Lower leg skin (tissue), 4 donors: ENCODE results near the gene FRY. TPM values are rescaled to one million over a fixed set of nuclear protein-coding genes. Genes with fewer than 3 reads are reported as not detected.

Experiments used
- DNase-seq, 2 donors: peaks; one replicate each; pipeline ENCODE4 v3.0.0-alpha.2; 2019; ENCODE audit warnings: low spot score in 2 of 2
- H3K4me3 ChIP-seq: fragments of 200-600 bp; sonication (generic); 2 replicates; pipeline ENCODE4 v1.5.1; 2017; ENCODE audit warnings: mild to moderate bottlenecking, low read depth; ENCODE audit not compliant: poor library complexity, severe bottlenecking
- POLR2A ChIP-seq, 2 donors: fragments of 450-650 bp; IDR thresholded peaks; one replicate each; pipeline ENCODE4 v1.6.1; 2016 to 2017; ENCODE audit warnings: antibody characterized with exemption in 2 of 2, mild to moderate bottlenecking in 1 of 2, moderate library complexity in 1 of 2
- WGBS, 2 donors: methylation state at CpG; one replicate each; pipeline ENCODE4 v1.1.5; 2018; 5-methylcytosine and 5-hydroxymethylcytosine counted together
- intact Hi-C: fragments of 100-400 bp; cut with DNase I; formaldehyde crosslinking; loops from one replicate; pipeline ENCODE4 v1.15.0; 2023; ENCODE audit warnings: low total_unique reads
- total RNA-seq, 4 donors: library from RNA; depleted of rRNA; stranded (reverse); fragments of >200 nt; gene quantifications; one replicate each; pipeline ENCODE4 v1.1.0, GENCODE V29; 2016
- TF ChIP-seq, protein P1 (sequence below), 3 donors: fragments of 450-650 bp; IDR thresholded peaks; one replicate each; pipeline ENCODE4 v1.5.1; 2016; ENCODE audit warnings: antibody characterized with exemption in 3 of 3, mild to moderate bottlenecking in 3 of 3, moderate library complexity in 2 of 3

FRY gene
- total RNA-seq, 4 donors from 2014 or later, result 24.9 to 39.6 (median 35.9) TPM

DNA sequence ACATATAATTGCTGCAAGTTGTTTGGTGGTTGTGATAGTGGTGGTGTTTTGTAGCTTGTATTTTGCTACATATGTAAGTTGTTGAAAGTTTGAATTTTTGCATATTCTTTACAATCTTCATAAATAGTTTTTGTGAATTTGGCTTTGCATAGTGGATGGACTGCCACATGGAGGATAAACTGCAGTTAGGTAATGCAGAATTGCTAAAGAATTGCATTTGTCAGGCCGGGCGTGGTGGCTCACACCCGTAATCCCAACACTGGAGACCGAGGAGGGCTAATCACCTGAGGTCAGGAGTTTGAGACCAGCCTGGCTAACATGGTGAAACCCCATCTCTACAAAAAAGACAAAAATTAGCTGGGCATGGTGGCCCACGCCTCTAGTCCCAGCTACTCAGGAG lies 171.6 kb downstream of the FRY start:
- WGBS, 2 donors, result 92 to 94% methylated on average over 5 of the region's 5 CpGs
- TF ChIP-seq POLR2A (IDR thresholded peaks at IDR 0.05), result no peak
- TF ChIP-seq, protein P1, sequence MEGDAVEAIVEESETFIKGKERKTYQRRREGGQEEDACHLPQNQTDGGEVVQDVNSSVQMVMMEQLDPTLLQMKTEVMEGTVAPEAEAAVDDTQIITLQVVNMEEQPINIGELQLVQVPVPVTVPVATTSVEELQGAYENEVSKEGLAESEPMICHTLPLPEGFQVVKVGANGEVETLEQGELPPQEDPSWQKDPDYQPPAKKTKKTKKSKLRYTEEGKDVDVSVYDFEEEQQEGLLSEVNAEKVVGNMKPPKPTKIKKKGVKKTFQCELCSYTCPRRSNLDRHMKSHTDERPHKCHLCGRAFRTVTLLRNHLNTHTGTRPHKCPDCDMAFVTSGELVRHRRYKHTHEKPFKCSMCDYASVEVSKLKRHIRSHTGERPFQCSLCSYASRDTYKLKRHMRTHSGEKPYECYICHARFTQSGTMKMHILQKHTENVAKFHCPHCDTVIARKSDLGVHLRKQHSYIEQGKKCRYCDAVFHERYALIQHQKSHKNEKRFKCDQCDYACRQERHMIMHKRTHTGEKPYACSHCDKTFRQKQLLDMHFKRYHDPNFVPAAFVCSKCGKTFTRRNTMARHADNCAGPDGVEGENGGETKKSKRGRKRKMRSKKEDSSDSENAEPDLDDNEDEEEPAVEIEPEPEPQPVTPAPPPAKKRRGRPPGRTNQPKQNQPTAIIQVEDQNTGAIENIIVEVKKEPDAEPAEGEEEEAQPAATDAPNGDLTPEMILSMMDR (IDR thresholded peaks at IDR 0.05), result no peak
- DNase-seq, result no peak
- intact Hi-C loops, result no loop called here
- no peak overlapping the region for H3K4me3 ChIP-seq

DNA sequence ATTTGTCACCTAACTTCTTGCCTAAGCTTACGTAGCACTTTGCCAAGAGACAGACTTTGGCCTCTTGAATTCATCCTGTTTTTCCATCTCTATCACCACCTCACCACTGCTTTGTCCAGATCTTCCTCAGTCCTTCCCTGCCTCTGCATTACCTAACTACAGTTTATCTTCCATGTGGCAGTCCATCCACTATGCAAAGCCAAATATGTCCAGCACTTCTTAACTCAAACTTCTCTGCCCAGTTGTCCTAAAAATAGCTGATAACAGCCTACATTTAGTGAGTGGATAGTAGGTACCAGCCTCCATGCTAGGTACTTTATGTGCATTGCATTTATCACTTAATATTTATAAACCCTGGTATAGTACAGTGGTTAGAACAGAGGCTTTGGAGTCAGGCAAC lies 172.2 kb downstream of the FRY start:
- WGBS, 2 donors, result 88 to 96% methylated on average over 1 of the region's 1 CpG
- no peak overlapping the region for H3K4me3 ChIP-seq
- intact Hi-C loops, result no loop called here
- DNase-seq, result no peak
- no peak for TF ChIP-seq POLR2A (IDR thresholded peaks at IDR 0.05)
- TF ChIP-seq, protein P1 (IDR thresholded peaks at IDR 0.05), result no peak

DNA sequence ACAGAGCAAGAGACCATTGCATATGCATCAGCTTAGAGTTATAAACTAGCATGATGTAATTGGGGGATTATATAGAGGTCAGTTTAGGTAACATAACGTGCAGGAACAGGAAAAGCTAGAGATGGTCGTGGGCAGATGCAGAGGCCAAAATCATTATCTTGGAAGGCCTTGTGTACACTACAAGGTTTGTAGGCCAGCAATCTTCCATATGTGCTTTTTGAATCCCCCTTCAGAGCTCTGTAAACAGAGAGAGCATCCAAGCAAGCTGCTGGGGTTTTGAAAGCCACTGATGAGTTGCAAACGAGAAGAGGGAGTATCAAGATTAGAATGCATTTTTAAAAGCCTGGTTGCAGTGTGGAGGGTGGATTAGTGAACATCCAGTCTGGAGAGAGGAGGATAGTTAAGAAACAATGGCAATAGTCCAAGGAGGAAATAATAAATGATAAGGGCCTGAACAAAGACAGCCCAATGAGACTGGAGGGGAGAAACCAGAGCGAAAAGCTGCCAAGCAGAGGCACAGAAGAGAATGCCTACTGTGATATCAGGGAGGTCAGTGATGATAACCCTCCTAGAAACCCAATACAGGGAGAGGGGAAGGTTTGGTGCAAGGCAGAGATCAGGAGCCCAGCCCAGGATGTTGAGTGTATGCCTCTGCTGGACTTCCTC lies 174.0 kb downstream of the FRY start:
- TF ChIP-seq POLR2A (IDR thresholded peaks at IDR 0.05), result no peak
- TF ChIP-seq, protein P1 (IDR thresholded peaks at IDR 0.05), result no peak
- WGBS, 2 donors, result 77% methylated on average over 4 of the region's 4 CpGs
- no peak for DNase-seq
- intact Hi-C loops, result no loop called here
- H3K4me3 ChIP-seq, result no peak overlapping the region

DNA sequence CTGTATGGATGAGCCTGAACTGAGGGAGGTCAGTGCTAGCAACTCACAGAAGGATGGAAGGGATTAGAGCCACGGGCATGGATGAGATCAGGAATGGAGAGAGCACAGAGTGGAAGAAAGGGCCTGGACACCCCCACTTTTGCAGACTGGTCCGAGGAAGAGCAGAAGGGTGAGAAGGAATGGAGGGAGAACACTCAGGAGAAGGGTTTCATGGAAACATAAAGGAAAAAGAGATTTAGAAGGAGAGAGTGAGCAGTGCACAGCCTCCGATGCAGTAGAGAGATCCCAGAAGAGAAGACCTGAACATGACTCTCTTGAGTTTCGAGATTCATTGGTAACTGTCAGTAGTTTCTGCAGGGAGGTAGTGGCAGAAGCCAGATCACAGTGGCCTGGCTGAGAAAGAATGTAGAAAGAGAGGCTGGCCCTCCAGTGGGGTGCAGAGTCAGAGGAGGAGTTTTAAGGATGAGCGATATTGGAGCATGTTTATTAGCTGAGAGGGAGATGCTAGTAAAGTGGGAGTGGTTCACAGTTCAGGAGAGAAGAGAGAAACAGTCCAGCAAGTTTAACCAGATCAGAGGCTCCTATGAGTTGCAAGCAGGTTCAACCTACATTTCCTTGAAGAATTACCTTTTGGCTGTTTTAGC lies 174.6 kb downstream of the FRY start:
- intact Hi-C loops, result no loop called here
- TF ChIP-seq POLR2A (IDR thresholded peaks at IDR 0.05), result no peak
- TF ChIP-seq, protein P1 (IDR thresholded peaks at IDR 0.05), result no peak
- no peak overlapping the region for H3K4me3 ChIP-seq
- 75 to 79% methylated on average over 5 of the region's 5 CpGs for WGBS, 2 donors
- no peak for DNase-seq

DNA sequence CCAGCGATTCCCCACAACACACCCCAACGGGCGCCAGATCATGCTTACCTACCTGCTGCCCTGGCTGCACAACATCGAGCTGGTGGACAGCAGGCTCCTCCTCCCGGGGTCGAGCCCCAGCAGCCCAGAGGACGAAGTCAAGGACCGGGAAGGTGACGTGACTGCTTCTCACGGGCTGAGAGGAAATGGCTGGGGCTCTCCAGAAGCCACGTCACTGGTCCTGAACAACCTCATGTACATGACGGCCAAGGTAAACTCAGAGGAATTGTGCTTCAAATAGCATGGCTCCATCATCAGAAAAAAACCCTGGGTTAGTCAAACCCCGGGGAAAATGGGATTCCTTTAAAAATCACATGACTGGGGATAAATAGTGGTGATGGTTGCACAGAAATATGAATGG lies 177.3 kb downstream of the FRY start:
- intact Hi-C loops, result no loop called here

More for the DNA sequence above, 177.3 kb downstream of the FRY start:
- H3K4me3 ChIP-seq, result no peak overlapping the region
- WGBS, 2 donors, result 90 to 96% methylated on average over 13 of the region's 13 CpGs
- TF ChIP-seq, protein P1 (IDR thresholded peaks at IDR 0.05), result no peak
- TF ChIP-seq POLR2A (IDR thresholded peaks at IDR 0.05), result no peak
- DNase-seq, result no peak
